Medulla oblongata (tissue), 1 donor: ENCODE measurements around the gene SENP5.

Source experiments
- DNase-seq: peaks from one replicate; pipeline ENCODE4 v3.0.0-alpha.2; 2015; ENCODE audit errors: extremely low spot score

The SENP5 gene

GRCh38 chr3:196967412-196968232 is 99.9 kb downstream of the SENP5 start:
- no peak for DNase-seq

GRCh38 chr3:196968233-196969133 is 100.8 kb downstream of the SENP5 start, which contains the start of gene PIGZ:
Gene PIGZ, minus strand, starts transcription at chr3:196968833. Its CDS starts 16,802 bp downstream, at chr3:196952031.
- peak; percentile 12 for DNase-seq

DNA sequence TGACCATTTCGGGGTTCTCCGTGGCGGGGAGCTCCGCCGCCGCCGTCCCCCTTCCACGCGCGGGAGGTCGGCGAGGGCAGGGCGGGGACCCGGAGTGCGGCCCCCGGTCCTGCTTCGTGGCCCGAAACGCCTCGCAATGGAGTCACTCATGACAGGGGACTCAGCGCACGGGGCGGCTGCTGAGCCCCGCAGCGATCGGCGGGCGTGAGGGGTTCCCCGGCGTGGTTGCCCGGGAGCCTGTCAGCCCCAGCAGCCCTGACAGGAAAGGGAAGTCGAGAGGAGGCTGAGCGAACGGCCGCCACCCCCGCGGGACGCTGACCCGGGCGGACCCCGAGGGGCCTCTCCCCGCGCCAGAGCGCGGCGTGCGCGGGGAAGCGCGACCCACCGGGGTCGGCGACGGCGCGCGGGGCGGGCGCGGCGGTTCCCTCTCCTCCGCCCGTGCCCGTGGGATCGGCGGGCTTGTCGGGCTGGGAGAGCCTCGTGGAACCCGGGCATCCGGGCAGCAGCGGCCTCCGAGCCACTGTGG is 101.5 kb downstream of the SENP5 start:
- no peak for DNase-seq

DNA sequence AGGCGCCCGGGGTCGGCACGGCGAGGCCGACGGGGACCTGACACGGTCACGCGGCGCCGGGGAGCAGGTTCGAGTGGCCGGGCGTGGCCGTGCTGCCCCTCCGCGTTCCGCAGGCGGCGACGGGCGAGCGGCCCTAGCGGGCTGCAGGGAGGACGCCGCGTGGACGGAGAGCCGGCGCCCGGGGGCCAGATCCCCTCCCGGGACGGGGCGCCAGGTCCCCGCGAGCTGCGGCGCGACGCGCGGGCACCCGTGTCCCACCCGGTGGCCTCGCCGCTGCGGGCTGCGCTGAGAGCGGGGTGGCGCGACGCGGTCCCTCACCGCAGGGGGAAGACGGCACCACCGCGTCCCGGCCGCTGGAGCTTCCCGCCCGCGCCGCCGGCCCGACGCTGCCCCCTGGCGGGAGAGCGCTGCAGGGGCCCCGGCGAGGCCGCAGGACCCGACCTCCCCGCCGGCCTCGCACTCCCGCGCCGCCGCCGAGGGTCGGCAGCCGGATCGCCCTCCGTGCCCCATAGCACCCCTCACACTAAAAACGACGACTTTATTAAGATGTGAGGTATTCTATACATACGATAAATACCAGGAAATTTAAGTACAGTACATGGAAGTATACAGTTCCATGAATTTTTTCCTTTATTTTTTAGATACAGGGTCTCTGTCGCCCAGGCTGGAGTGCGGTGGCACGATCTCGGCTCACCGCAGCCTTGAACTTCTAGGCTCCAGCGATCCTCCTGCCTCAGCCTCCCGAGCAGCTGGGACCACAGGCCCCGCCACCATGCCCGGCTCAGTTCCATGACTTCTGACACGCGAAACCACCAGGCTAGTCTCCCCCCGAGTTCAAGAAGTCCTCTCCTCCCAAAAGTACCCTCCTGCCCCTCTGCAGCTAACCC is 102.2 kb downstream of the SENP5 start:
- peak; percentile 42 for DNase-seq

DNA sequence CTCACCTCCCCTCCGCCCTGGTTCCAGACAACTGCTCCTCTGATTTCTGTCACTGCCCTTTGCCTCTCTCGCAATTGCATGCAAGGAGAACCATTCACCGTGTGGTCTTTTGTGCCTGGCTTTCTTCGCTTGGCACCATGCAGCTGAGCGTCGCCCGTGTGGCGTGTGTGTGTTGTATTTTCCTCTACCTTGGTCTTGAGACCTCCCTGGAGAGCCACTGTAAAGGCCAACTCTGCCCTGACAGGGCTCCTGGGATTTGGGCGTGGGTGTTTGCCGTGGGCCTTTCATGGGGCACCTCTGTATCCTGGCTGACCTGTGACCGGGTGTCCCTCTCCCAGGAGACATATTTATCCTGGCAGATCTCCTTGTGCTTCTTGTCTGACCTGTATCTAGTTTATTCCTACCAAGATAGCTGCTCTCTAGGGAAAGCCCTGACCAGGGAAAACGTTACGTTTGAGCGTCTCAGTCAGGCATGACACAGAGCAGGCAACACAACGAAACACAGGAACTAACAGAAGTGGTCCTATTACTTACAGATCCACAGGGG is 102.9 kb downstream of the SENP5 start:
- DNase-seq, result no peak

DNA sequence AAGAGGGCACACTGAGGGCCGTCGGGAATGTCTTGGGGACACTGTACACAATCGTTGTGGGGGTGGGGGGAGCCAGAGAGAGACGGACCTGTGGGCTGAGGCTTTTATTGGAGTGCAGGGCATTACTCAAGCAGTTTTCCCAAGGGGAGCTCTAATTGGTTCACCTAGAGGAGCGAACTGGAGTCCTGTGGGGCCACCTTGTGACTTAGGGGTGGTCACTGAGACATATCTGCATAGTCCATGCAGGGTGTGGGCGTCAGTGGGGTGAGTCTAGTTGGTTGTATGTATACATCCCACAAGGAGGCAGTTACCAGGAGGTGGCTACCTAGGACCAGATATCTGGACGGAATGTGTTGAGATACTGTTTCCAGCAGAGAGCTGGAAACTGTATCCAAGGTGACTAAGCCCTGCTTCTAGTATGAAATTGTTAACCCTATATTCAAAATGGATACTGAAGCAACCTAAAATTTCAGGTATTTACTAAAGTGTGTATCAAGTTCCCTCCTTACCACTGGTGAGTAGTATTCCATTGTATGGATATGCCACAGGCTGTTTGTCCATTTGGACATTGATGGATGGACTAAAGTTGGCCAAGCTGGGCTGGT is 103.5 kb downstream of the SENP5 start:
- no peak for DNase-seq

DNA sequence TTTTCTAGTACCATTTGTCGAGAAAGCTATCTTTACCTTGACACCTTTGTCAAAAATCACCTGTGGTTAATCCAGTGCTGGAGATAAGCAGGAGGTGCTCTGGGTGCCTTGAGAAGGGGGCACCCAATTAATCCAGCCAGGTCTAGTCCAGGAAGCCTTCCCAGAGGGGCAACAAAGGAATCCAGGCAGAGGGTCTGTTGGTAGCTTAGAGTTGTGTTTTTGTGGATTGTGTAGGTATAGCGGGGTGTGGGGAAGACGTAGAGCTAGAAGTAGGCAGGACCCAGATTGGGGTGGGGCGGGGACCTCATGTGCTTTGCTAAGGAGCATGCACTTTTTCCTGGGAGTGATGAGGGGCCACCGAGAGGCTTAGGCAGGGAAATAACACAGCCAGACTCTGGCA is 106.9 kb downstream of the SENP5 start:
- DNase-seq, result no peak

- no peak for DNase-seq
Observed at GRCh38 chr3:196975349-196975748, 107.6 kb downstream of the SENP5 start.

DNA sequence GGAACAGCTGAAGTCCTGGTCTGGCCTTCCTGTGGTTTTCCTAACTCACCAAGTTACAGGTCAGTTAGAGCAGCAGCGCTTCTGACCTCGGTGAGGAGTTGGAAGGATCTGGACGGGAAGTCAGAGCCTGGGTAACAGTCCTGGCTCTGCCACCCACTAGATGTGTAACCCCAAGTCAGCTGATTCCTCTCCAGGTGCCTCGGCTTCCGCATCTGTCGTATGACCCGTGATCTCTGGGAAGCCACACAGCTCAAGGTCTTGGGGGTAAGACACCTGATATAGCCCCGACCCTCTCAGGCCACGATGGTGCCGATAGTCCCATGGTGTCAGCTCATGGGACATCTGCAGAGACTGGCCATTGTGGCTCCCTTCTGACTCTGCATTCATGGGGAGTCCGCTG is 109.2 kb downstream of the SENP5 start:
- DNase-seq, result no peak

DNA sequence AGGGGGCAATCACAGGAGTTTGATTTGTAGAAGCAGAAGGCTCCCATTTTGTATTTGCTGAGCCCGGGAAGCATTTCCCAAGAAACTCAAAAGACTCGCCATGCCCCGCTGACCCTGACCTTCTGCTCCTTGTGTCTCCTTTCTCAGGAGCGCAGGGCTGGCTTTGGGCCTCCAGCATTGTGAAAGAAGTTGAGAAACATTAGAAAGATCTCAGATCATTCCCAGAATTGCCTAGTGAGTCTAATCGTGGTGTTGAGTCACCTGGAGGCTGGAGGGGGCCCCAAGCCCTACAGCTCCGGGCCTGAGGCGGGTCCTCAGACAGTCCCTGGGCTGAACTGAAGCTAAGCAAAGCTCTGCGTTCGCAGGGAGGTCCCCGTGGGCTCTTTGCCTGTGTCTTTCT is 111.8 kb downstream of the SENP5 start:
- no peak for DNase-seq

GRCh38 chr3:196981657-196982056 is 113.9 kb downstream of the SENP5 start:
- DNase-seq, result no peak

DNA sequence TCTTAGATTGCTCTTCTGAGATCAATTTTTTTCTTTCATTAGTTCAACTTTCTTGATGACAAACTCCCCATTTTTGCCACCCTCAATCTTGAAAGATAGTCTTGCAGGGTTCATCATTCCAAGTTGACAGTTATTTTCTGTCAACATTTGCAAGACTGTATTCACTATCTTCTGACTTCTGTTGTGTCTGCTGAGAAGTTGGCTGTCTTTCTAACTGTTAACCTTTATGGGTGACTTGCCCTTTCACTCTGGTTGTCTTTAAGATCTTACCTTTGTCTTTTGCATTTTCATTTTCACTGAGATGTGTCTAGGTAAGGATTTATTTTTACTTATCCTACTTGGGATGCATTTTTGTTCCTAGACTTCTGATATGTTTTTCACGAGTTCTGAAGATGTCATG is 115.5 kb downstream of the SENP5 start:
- no peak for DNase-seq
